GM23338 (cell line): ENCODE results near the gene IGF1R. TPM values are rescaled to one million over a fixed set of nuclear protein-coding genes. Genes with fewer than 3 reads are reported as not detected.

Experiments
- ATAC-seq: fragments of 200-7000 bp; cut with Tn5 transposase; 3 replicates; pipeline ENCODE4 v1.9.1; 2020
- DNase-seq: peaks from one replicate; pipeline ENCODE4 v3.0.0-alpha.2; 2015; ENCODE audit warnings: low spot score
- H2AFZ ChIP-seq: fragments of 200-600 bp; sonication (generic); 2 replicates; pipeline ENCODE4 v1.8.0; 2016; ENCODE audit warnings: antibody characterized with exemption, mild to moderate bottlenecking, moderate library complexity
- H3F3A ChIP-seq: fragments of 200-600 bp; sonication (generic); replicated peaks from 2 replicates; pipeline ENCODE4 v1.8.0; 2017; ENCODE audit warnings: antibody characterized with exemption, mixed run types, low read depth
- H3K27ac ChIP-seq: fragments of 200-600 bp; sonication (generic); 2 replicates; pipeline ENCODE4 v1.6.1; 2016; ENCODE audit warnings: low read depth
- H3K27me3 ChIP-seq: fragments of 200-600 bp; sonication (generic); 2 replicates; pipeline ENCODE4 v1.8.0; 2016; ENCODE audit warnings: mild to moderate bottlenecking, mixed run types, moderate library complexity; ENCODE audit not compliant: insufficient read depth
- H3K36me3 ChIP-seq: fragments of 200-600 bp; sonication (generic); 2 replicates; pipeline ENCODE4 v1.8.0; 2016; ENCODE audit warnings: mild to moderate bottlenecking; ENCODE audit not compliant: insufficient read depth
- H3K4me1 ChIP-seq: fragments of 200-600 bp; sonication (generic); 2 replicates; pipeline ENCODE4 v1.8.0; 2016; ENCODE audit warnings: mild to moderate bottlenecking, moderate library complexity; ENCODE audit not compliant: insufficient read depth
- H3K4me2 ChIP-seq: fragments of 200-600 bp; sonication (generic); 2 replicates; pipeline ENCODE4 v1.7.1; 2017; ENCODE audit warnings: mixed run types
- H3K4me3 ChIP-seq: fragments of 200-600 bp; sonication (generic); 2 replicates; pipeline ENCODE4 v1.6.1; 2016; ENCODE audit warnings: mixed run types
- H3K79me2 ChIP-seq: fragments of 200-600 bp; sonication (generic); replicated peaks from 2 replicates; pipeline ENCODE4 v1.8.0; 2017; ENCODE audit warnings: mild to moderate bottlenecking; ENCODE audit not compliant: insufficient read depth
- H3K9me2 ChIP-seq: fragments of 200-600 bp; sonication (generic); 2 replicates; pipeline ENCODE4 v1.8.0; 2017; ENCODE audit not compliant: insufficient read depth
- H4K20me1 ChIP-seq: fragments of 200-600 bp; sonication (generic); replicated peaks from 2 replicates; pipeline ENCODE4 v1.8.0; 2017; ENCODE audit warnings: mild to moderate bottlenecking; ENCODE audit not compliant: insufficient read depth
- H3K27ac Mint-ChIP-seq: 2 replicates; pipeline ENCODE4 v1.8.0; 2020; ENCODE audit warnings: inconsistent platforms, mild to moderate bottlenecking, moderate library complexity, mixed read lengths
- H3K27me3 Mint-ChIP-seq: 3 replicates; pipeline ENCODE4 v1.8.0; 2022; ENCODE audit warnings: low read depth, mild to moderate bottlenecking, moderate library complexity, mixed read lengths, inconsistent platforms; ENCODE audit not compliant: insufficient read depth, poor library complexity
- H3K36me3 Mint-ChIP-seq: 3 replicates; pipeline ENCODE4 v1.8.0; 2021; ENCODE audit warnings: low read depth, mild to moderate bottlenecking, inconsistent platforms, moderate library complexity, mixed read lengths
- H3K4me1 Mint-ChIP-seq: 3 replicates; pipeline ENCODE4 v1.8.0; 2020; ENCODE audit warnings: mild to moderate bottlenecking, inconsistent platforms, mixed read lengths
- H3K4me3 Mint-ChIP-seq: 3 replicates; pipeline ENCODE4 v1.8.0; 2021; ENCODE audit warnings: moderate library complexity, mild to moderate bottlenecking, inconsistent platforms, mixed read lengths
- H3K9me3 Mint-ChIP-seq: 3 replicates; pipeline ENCODE4 v1.8.0; 2020; ENCODE audit warnings: moderate library complexity, mild to moderate bottlenecking, inconsistent platforms, mixed read lengths
- CREB1 ChIP-seq: fragments of 250-450 bp; sonication (Bioruptor Pico); IDR thresholded peaks from 2 replicates; pipeline ENCODE4 v1.5.0; 2020; ENCODE audit warnings: low read depth, mild to moderate bottlenecking, moderate library complexity
- ETS1 ChIP-seq: IDR thresholded peaks from 2 replicates; pipeline ENCODE4 v1.6.1; 2016; ENCODE audit warnings: antibody characterized with exemption
- EZH2 ChIP-seq: fragments of 200-600 bp; sonication (generic); IDR thresholded peaks from one replicate; pipeline ENCODE4 v1.8.0; 2017; ENCODE audit warnings: antibody characterized with exemption, mild to moderate bottlenecking, low read depth; ENCODE audit not compliant: unreplicated experiment
- EZH2phosphoT487 ChIP-seq: fragments of 200-600 bp; sonication (generic); IDR thresholded peaks from one replicate; pipeline ENCODE4 v1.8.1; 2018; ENCODE audit warnings: antibody characterized with exemption; ENCODE audit not compliant: unreplicated experiment
- JUNB ChIP-seq: IDR thresholded peaks from one replicate; pipeline ENCODE4 v1.6.1; 2016; ENCODE audit warnings: antibody characterized with exemption; ENCODE audit not compliant: unreplicated experiment
- NANOG ChIP-seq: IDR thresholded peaks from 2 replicates; pipeline ENCODE4 v1.6.1; 2016; ENCODE audit warnings: antibody characterized with exemption, borderline replicate concordance
- POLR2AphosphoS5 ChIP-seq: IDR thresholded peaks from 2 replicates; pipeline ENCODE4 v1.6.1; 2016; ENCODE audit warnings: antibody characterized with exemption, low read depth
- REST ChIP-seq: IDR thresholded peaks from one replicate; pipeline ENCODE4 v1.6.1; 2018; ENCODE audit warnings: antibody characterized with exemption; ENCODE audit not compliant: unreplicated experiment
- STAT1 ChIP-seq: IDR thresholded peaks from one replicate; pipeline ENCODE4 v1.6.1; 2016; ENCODE audit warnings: antibody characterized with exemption; ENCODE audit not compliant: unreplicated experiment
- ZNF114 ChIP-seq: fragments of 250-450 bp; sonication (Bioruptor Pico); IDR thresholded peaks from 2 replicates; pipeline ENCODE4 v1.5.0; 2020; ENCODE audit warnings: mild to moderate bottlenecking, moderate library complexity
- ZNF331 ChIP-seq: fragments of 250-450 bp; sonication (Bioruptor Pico); IDR thresholded peaks from 2 replicates; pipeline ENCODE4 v1.5.0; 2020; ENCODE audit warnings: low read depth, mild to moderate bottlenecking, moderate library complexity
- ZNF462 ChIP-seq: fragments of 250-450 bp; sonication (Bioruptor Pico); IDR thresholded peaks from 2 replicates; pipeline ENCODE4 v1.5.0; 2020; ENCODE audit warnings: mild to moderate bottlenecking, moderate library complexity
- polyA plus RNA-seq: library from polyadenylated mRNA; unstranded; fragments of >200 nt; fragmentation: Nextera tagmentation; extraction: Ambion mirVana; gene quantifications from 2 replicates; pipeline ENCODE4 v1.2.1, GENCODE V29; 2016
- total RNA-seq: library from RNA; depleted of rRNA; stranded (reverse); fragments of >200 nt; shearing (Covaris generic); gene quantifications from 2 replicates; pipeline ENCODE4 v1.2.3, GENCODE V29; 2014
- TF ChIP-seq, protein P1 (sequence below), 2 experiments: fragments of 200-600 bp in 1 of 2; sonication (generic) in 1 of 2; conservative IDR thresholded peaks; 2 replicates each; pipeline versions ENCODE4 v1.5.1 to v1.6.1; 2016 to 2017; ENCODE audit warnings: antibody characterized with exemption in 2 of 2, low read depth in 2 of 2, mild to moderate bottlenecking in 2 of 2, moderate library complexity in 1 of 2

Gene IGF1R
- total and polyA plus RNA-seq, 2 experiments from 2014 or later, result 20.4 to 92.2 TPM

- H2AFZ ChIP-seq, result no peak overlapping the region
- H3K27ac ChIP-seq, result no peak overlapping the region
- Mint-ChIP-seq H3K4me3 (no peak overlapping the region), H3K27ac (peak overlapping the region; percentile 80; the same call in 1 of the 2 replicates), H3K4me1 (no peaks in the 10 kb centered on the region), H3K27me3 (peaks cover 1% of the 10 kb centered on the region), H3K36me3 (peaks cover 70% of the 10 kb centered on the region), H3K9me3 (no peaks in the 10 kb centered on the region)
- peaks cover 4% of the 10 kb centered on the region; the same call in 1 of the 2 replicates for H4K20me1 ChIP-seq
- no peak overlapping the region for H3K4me3 ChIP-seq
- H3K9me2 ChIP-seq, result no peaks in the 10 kb centered on the region
- no peaks in the 10 kb centered on the region for H3K4me1 ChIP-seq
- peaks cover 60% of the 10 kb centered on the region for H3K36me3 ChIP-seq
- H3K79me2 ChIP-seq, result 0 out of 2 replicates have a peak, but pooled peaks cover 3% of the 10 kb centered on the region
- no peak for DNase-seq
- no peaks in the 10 kb centered on the region for H3K27me3 ChIP-seq
- TF ChIP-seq ETS1 (no peak), STAT1 (no peak), CREB1 (CRISPR knock-in tag) (no peak), EZH2 (no peak), JUNB (no peak), POLR2AphosphoS5 (no peak), ZNF462 (CRISPR knock-in tag) (no peak), ZNF114 (no peak), REST (no peak), NANOG (no peak), ZNF331 (no peak), EZH2phosphoT487 (no peak)
- TF ChIP-seq, protein P1, sequence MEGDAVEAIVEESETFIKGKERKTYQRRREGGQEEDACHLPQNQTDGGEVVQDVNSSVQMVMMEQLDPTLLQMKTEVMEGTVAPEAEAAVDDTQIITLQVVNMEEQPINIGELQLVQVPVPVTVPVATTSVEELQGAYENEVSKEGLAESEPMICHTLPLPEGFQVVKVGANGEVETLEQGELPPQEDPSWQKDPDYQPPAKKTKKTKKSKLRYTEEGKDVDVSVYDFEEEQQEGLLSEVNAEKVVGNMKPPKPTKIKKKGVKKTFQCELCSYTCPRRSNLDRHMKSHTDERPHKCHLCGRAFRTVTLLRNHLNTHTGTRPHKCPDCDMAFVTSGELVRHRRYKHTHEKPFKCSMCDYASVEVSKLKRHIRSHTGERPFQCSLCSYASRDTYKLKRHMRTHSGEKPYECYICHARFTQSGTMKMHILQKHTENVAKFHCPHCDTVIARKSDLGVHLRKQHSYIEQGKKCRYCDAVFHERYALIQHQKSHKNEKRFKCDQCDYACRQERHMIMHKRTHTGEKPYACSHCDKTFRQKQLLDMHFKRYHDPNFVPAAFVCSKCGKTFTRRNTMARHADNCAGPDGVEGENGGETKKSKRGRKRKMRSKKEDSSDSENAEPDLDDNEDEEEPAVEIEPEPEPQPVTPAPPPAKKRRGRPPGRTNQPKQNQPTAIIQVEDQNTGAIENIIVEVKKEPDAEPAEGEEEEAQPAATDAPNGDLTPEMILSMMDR (conservative IDR thresholded peaks at IDR 0.05; ENCODE audit: low read depth in 2 of 2), result no peak
- no peak for ATAC-seq
- no peak overlapping the region for H3K4me2 ChIP-seq
- no peaks in the 10 kb centered on the region for H3F3A ChIP-seq
Measured at GRCh38 chr15:98942431-98942830, 294.1 kb downstream of the IGF1R start.
